OCI-LY3 (cell line): ENCODE results near the gene TBC1D13.
"Not testable (repeated sequence)": the region's sequence is repeated elsewhere in the genome, so short reads cannot be mapped to it uniquely, and the experiment has no call there.

Experiments
- CTCF ChIP-seq: fragments of 200-600, 300-600 bp; sonication (generic); IDR thresholded peaks from 2 replicates; pipeline ENCODE4 v1.5.1; 2014; ENCODE audit warnings: antibody characterized with exemption, low read length, low read depth
- EZH2phosphoT487 ChIP-seq: fragments of 200-600 bp; shearing (Covaris generic); IDR thresholded peaks from 2 replicates; pipeline ENCODE4 v1.6.1; 2018; ENCODE audit warnings: antibody characterized with exemption, mixed run types, low read depth

GRCh38 chr9:128843171-128843570, 56.1 kb downstream of the TBC1D13 start:
- TF ChIP-seq CTCF, EZH2phosphoT487: not testable (repeated sequence)
